ENCODE data around the gene BCAS1.

The BCAS1 gene

GRCh38 chr20:53993310-53993709, 77.1 kb downstream of the BCAS1 start:
- no peaks in the 10 kb centered on the region for H3K36me3 ChIP-seq (ENCODE audit: control insufficient read depth, insufficient read depth, low read length)
- TF ChIP-seq, protein P1, sequence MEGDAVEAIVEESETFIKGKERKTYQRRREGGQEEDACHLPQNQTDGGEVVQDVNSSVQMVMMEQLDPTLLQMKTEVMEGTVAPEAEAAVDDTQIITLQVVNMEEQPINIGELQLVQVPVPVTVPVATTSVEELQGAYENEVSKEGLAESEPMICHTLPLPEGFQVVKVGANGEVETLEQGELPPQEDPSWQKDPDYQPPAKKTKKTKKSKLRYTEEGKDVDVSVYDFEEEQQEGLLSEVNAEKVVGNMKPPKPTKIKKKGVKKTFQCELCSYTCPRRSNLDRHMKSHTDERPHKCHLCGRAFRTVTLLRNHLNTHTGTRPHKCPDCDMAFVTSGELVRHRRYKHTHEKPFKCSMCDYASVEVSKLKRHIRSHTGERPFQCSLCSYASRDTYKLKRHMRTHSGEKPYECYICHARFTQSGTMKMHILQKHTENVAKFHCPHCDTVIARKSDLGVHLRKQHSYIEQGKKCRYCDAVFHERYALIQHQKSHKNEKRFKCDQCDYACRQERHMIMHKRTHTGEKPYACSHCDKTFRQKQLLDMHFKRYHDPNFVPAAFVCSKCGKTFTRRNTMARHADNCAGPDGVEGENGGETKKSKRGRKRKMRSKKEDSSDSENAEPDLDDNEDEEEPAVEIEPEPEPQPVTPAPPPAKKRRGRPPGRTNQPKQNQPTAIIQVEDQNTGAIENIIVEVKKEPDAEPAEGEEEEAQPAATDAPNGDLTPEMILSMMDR (IDR thresholded peaks at IDR 0.05) = no peak
- no peak overlapping the region for H3K9ac ChIP-seq
- H3K4me2 ChIP-seq (ENCODE audit: low read length) = no peak overlapping the region
- no peaks in the 10 kb centered on the region for H3K79me2 ChIP-seq
- H3K27ac ChIP-seq = no peak overlapping the region
- no peak overlapping the region for H3K4me3 ChIP-seq (ENCODE audit: low read depth, low read length)
- H3K27me3 ChIP-seq (ENCODE audit: control insufficient read depth, insufficient read depth, low read length) = no peaks in the 10 kb centered on the region
- H2AFZ ChIP-seq = no peak overlapping the region
- H3K4me1 ChIP-seq = no peaks in the 10 kb centered on the region
- no peaks in the 10 kb centered on the region for H3K9me3 ChIP-seq (ENCODE audit: control insufficient read depth, low read length)

- Histone ChIP-seq H3K27ac (no peak overlapping the region), H3K4me2 (ENCODE audit: low read length) (no peak overlapping the region), H3K9me3 (ENCODE audit: control insufficient read depth, low read length) (no peaks in the 10 kb centered on the region), H3K4me3 (ENCODE audit: low read depth, low read length) (no peak overlapping the region), H2AFZ (no peak overlapping the region), H3K4me1 (no peaks in the 10 kb centered on the region), H3K27me3 (ENCODE audit: control insufficient read depth, insufficient read depth, low read length) (no peaks in the 10 kb centered on the region), H3K9ac (no peak overlapping the region), H3K36me3 (ENCODE audit: control insufficient read depth, insufficient read depth, low read length) (no peaks in the 10 kb centered on the region), H3K79me2 (no peaks in the 10 kb centered on the region)
- TF ChIP-seq, protein P1 (IDR thresholded peaks at IDR 0.05) = no peak
Observed at GRCh38 chr20:53990768-53991450, 79.5 kb downstream of the BCAS1 start.

GRCh38 chr20:53990003-53990402, 80.4 kb downstream of the BCAS1 start:
- H3K9ac ChIP-seq = no peak overlapping the region
- H3K9me3 ChIP-seq (ENCODE audit: control insufficient read depth, low read length) = no peaks in the 10 kb centered on the region
- no peak overlapping the region for H3K27ac ChIP-seq
- no peaks in the 10 kb centered on the region for H3K27me3 ChIP-seq (ENCODE audit: control insufficient read depth, insufficient read depth, low read length)
- no peaks in the 10 kb centered on the region for H3K36me3 ChIP-seq (ENCODE audit: control insufficient read depth, insufficient read depth, low read length)
- no peaks in the 10 kb centered on the region for H3K79me2 ChIP-seq
- H3K4me3 ChIP-seq (ENCODE audit: low read depth, low read length) = no peak overlapping the region
- H2AFZ ChIP-seq = no peak overlapping the region
- TF ChIP-seq, protein P1 (IDR thresholded peaks at IDR 0.05) = no peak
- no peaks in the 10 kb centered on the region for H3K4me1 ChIP-seq
- no peak overlapping the region for H3K4me2 ChIP-seq (ENCODE audit: low read length)

DNA sequence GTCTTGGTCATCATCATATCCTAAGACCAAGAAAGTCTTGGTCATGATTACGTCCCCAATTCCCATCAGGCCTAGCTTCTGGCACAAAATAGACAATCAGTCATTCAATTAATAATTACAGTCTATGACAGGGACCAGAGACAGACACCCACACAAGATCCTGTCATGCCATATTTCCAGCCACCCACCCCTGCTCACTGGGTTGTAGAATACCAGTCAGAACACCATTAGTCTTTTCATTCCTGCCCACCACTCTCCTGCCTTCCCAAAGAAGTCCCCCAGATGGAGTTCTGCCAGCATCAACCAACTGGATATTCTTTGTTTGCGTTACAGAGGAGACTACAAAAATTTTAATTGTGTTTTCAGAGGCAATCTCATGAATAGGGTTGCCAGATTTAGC, 81.0 kb downstream of the BCAS1 start:
- H3K27me3 ChIP-seq (ENCODE audit: control insufficient read depth, insufficient read depth, low read length) = no peaks in the 10 kb centered on the region
- no peak overlapping the region for H3K4me3 ChIP-seq (ENCODE audit: low read depth, low read length)
- H3K9ac ChIP-seq = no peak overlapping the region
- no peaks in the 10 kb centered on the region for H3K4me1 ChIP-seq
- no peak overlapping the region for H3K27ac ChIP-seq
- no peaks in the 10 kb centered on the region for H3K79me2 ChIP-seq
- no peaks in the 10 kb centered on the region for H3K36me3 ChIP-seq (ENCODE audit: control insufficient read depth, insufficient read depth, low read length)
- no peaks in the 10 kb centered on the region for H3K9me3 ChIP-seq (ENCODE audit: control insufficient read depth, low read length)
- H3K4me2 ChIP-seq (ENCODE audit: low read length) = no peak overlapping the region
- TF ChIP-seq, protein P1 (IDR thresholded peaks at IDR 0.05) = no peak
- no peak overlapping the region for H2AFZ ChIP-seq

DNA sequence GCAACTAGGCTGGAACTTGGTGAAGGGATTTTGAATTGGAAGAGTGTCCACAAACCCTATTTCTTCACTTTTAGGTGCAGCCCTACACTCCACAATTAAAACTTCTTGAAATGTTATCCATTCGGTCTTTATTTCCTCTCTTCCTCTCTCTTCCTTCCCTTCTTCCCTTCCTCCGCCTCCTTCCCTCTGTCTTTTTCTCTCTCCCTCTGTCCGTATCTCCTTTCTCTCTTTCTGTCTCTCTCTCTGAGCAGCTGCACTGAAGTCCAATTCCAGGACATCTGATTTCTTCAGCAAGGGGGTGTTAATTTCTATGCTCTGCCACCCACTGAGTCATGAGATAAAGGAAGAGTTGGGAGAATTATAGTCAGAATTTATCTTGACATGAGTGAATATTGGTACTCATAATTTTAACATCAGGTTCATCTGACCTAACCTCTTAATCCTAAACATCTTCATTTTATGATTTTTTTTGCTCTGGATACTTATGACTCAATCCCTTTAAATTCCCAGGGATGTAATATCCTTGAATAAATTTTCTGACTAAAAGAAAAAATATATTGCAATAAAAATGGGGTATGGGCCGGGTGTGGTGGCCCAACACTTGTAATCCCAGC, 84.2 kb downstream of the BCAS1 start:
- Histone ChIP-seq H3K4me1 (no peaks in the 10 kb centered on the region), H3K27me3 (ENCODE audit: control insufficient read depth, insufficient read depth, low read length) (no peaks in the 10 kb centered on the region), H3K79me2 (no peaks in the 10 kb centered on the region), H3K27ac (no peak overlapping the region), H3K36me3 (ENCODE audit: control insufficient read depth, insufficient read depth, low read length) (no peaks in the 10 kb centered on the region), H3K4me2 (ENCODE audit: low read length) (no peak overlapping the region), H3K9ac (no peak overlapping the region), H3K9me3 (ENCODE audit: control insufficient read depth, low read length) (no peaks in the 10 kb centered on the region), H3K4me3 (ENCODE audit: low read depth, low read length) (no peak overlapping the region), H2AFZ (no peak overlapping the region)
- TF ChIP-seq, protein P1 (IDR thresholded peaks at IDR 0.05) = no peak

Measured in parathyroid adenoma (tissue), 2 donors.